Esophagus (tissue), 2 donors: ENCODE results near the gene SORCS2. TPM values are rescaled to one million over a fixed set of nuclear protein-coding genes. Genes with fewer than 3 reads are reported as not detected.

ENCODE experiments used
- H3K27ac ChIP-seq, 2 donors: one replicate each; pipeline ENCODE4 v1.5.1; 2013; ENCODE audit warnings: low read depth in 2 of 2, mild to moderate bottlenecking in 2 of 2, inconsistent platforms in 1 of 2, low read length in 1 of 2, moderate library complexity in 1 of 2
- H3K27me3 ChIP-seq, 2 donors: one replicate each; pipeline ENCODE4 v1.6.1; 2013; ENCODE audit warnings: low read length in 2 of 2, control low read depth in 1 of 2, mild to moderate bottlenecking in 1 of 2; ENCODE audit not compliant: insufficient read depth in 2 of 2, control insufficient read depth in 1 of 2
- H3K36me3 ChIP-seq, 2 donors: one replicate each; pipeline ENCODE4 v1.6.1; 2013; ENCODE audit warnings: low read length in 1 of 2; ENCODE audit not compliant: control insufficient read depth in 2 of 2, insufficient read depth in 2 of 2
- H3K4me1 ChIP-seq, 2 donors: one replicate each; pipeline ENCODE4 v1.6.1; 2013; ENCODE audit warnings: low read length in 1 of 2; ENCODE audit not compliant: control insufficient read depth in 2 of 2, insufficient read depth in 2 of 2
- H3K4me3 ChIP-seq, 2 donors: one replicate each; pipeline ENCODE4 v1.5.1; 2013; ENCODE audit warnings: low read length in 2 of 2, mild to moderate bottlenecking in 2 of 2, low read depth in 1 of 2, moderate library complexity in 1 of 2
- H3K9me3 ChIP-seq, 2 donors: one replicate each; pipeline ENCODE4 v1.6.1; 2013; ENCODE audit warnings: mild to moderate bottlenecking in 2 of 2, low read depth in 1 of 2, low read length in 1 of 2, moderate library complexity in 1 of 2; ENCODE audit not compliant: control insufficient read depth in 2 of 2, insufficient read depth in 1 of 2
- WGBS, 2 donors: extraction: QIAGEN DNeasy Blood & Tissue Kit; methylation state at CpG; one replicate each; pipeline ENCODE4 v1.1.7; 2013; 5-methylcytosine and 5-hydroxymethylcytosine counted together
- polyA plus RNA-seq, 2 donors: library from polyadenylated mRNA; stranded (reverse); fragments of 200-250 nt; gene quantifications; one replicate each; pipeline ENCODE4 v1.2.3, GENCODE V29; 2013
- donor health status: healthy with polysubstance abuse.
- donor health status: Bipolar disorder and iron deficiency.

SORCS2 gene
- polyA plus RNA-seq, 2 donors: 1.1 to 1.2 TPM

DNA sequence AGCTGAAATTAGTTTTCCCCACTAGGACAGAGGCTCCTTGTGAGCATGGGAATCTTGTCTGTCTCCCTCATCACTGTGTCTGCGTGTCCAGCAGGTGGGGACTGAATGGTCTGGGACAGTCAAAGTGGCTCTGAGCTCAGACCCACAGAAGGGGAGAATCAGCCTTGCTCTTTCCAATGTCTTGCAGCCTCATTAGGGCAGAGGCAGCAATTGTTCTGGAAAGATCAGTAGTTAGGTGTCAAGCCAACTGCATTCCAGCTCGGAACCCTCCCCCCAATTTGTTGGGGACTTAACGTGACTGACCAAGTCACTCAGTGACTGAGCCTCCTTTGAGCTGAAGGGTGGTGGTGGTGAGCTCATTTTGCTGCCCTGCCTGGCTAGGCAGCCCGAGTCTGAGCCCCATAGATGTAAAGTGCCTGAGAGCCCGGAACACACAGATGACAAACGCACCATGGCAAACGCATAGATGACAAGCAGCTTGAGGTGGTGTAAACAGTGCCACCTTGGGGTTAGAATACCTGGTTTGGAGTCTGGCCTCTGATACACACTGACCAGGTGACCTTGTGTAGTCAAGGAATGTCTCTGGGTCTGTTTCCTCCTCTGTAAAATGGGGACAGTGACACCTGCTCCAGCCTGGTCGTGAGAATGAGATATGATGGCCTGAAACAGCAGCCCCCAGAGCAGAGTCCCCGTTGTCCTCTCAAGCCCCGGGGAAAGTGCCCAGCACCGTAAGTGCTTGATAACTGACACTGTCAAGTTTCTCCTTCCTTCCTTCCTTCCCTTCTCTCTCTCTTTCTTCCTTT is 2.7 kb upstream of the SORCS2 start:
- Histone ChIP-seq H3K27ac (no peak overlapping the region), H3K4me1 (peaks cover 3 to 7% of the 10 kb centered on the region in 2 donors), H3K4me3 (no peak overlapping the region), H3K27me3 (peaks cover 0 to 8% of the 10 kb centered on the region in 2 donors), H3K36me3 (no peaks in the 10 kb centered on the region), H3K9me3 (peaks cover 0 to 2% of the 10 kb centered on the region in 2 donors)
- 55 to 63% methylated on average over 11 of the region's 11 CpGs for WGBS, 2 donors

DNA sequence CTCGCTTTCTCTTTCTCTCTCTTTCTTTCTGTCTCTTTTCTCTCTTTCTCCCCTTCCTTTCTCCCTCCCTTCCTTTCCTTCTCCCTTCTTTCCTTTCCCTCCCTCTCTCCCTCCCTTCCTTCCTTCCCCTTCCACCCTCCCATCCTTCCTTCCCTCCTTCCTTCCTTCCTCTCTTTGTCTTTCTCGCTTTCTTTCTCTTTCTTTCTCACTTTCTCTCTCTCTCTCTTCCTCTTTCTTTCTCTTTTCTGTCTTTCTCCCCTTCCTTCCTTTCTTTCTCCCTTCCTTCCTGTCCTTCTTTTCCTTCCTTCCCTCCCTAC is 2.1 kb upstream of the SORCS2 start:
- no peak overlapping the region for H3K27ac ChIP-seq
- peaks cover 0 to 8% of the 10 kb centered on the region in 2 donors for H3K27me3 ChIP-seq
- H3K9me3 ChIP-seq: peaks cover 0 to 2% of the 10 kb centered on the region in 2 donors
- no peaks in the 10 kb centered on the region for H3K36me3 ChIP-seq
- H3K4me3 ChIP-seq: no peak overlapping the region
- peaks cover 6 to 13% of the 10 kb centered on the region in 2 donors for H3K4me1 ChIP-seq
- 76 to 81% methylated on average over 2 of the region's 2 CpGs for WGBS, 2 donors

DNA sequence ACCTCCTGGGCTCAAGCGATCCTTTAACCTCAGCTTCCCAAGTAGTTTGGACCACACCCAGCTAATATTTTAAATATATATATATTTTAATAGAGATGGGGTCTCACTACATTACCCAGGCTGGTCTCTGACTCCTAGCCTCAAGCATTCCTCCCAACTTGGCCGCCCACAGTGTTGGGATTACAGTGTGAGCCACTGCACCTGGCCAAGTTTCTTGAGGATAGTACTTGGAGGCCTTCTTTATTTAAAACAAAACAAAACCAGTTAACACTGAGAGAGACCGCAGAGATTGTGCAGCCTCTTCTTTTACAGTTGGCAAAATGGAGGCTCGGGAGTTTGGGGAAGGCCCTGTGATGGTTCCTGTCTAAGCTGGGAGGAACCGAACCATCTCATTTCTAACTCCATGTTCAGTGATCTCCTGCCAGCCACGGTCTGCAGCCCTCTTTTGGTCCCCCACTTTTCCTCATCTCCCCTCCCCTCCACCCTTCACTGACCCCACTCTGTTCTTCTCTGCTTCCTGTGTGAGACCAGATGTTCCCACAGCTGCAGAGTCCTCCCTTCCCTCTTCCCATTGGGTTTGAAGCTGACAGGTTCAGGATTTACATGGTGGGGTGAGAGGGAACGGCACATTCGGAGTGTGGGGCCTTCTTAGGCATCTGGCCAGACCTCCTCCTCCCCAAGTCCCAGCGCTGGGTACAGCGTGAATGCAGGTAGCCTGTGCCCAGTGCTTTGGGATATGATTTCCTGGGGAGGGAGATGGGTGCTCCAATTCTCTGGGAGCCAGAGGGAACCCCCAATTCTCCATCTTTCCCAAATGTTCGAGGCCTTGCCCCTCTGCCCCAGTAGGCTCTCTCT is 1.4 kb upstream of the SORCS2 start:
- WGBS, 2 donors: 83 to 87% methylated on average over 11 of the region's 11 CpGs
- Histone ChIP-seq H3K27me3 (peaks cover 0 to 8% of the 10 kb centered on the region in 2 donors), H3K9me3 (peaks cover 0 to 2% of the 10 kb centered on the region in 2 donors), H3K36me3 (no peaks in the 10 kb centered on the region), H3K27ac (no peak overlapping the region), H3K4me1 (peaks cover 6 to 14% of the 10 kb centered on the region in 2 donors), H3K4me3 (no peak overlapping the region)

DNA sequence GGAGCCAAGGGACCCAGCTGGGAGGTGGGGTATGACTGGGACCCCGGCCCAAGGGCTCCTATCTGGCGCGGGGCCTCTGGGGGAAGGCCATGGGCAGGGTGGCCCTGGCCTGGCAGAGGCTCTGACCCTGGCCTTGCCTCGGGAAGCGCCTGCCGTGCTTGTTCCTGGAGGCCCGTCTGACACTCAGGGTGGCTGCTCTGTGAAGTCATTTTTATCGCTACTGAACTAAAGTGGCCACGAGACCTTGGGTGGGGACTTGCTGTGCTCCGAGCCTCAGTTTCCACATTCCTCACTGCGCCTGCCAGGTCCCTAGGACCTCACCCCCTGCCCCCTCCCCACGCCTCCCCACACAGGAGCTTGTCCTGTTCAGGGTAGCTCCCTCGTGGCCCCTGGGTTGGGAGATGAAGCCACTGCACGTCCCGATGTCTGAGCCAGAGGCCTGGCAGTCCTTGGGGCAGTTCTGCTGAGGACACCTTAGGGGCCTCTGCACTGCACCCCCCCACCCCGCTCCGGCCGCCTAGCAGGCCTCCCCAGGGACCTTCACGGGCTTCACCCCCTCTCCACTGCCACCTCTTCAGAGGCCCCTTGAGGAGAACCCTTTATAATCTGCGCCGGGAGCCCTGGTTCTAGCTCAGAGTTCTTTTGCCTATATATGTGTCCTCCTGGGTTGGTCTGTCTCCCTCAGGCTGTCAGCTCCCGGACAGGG is 639 bp upstream of the SORCS2 start:
- H3K36me3 ChIP-seq: no peaks in the 10 kb centered on the region
- H3K27me3 ChIP-seq: peaks cover 0 to 8% of the 10 kb centered on the region in 2 donors
- H3K9me3 ChIP-seq: peaks cover 0 to 2% of the 10 kb centered on the region in 2 donors
- no peak overlapping the region for H3K27ac ChIP-seq
- peaks cover 6 to 14% of the 10 kb centered on the region in 2 donors for H3K4me1 ChIP-seq
- WGBS, 2 donors: 67% methylated on average over 22 of the region's 22 CpGs
- H3K4me3 ChIP-seq: no peak overlapping the region

DNA sequence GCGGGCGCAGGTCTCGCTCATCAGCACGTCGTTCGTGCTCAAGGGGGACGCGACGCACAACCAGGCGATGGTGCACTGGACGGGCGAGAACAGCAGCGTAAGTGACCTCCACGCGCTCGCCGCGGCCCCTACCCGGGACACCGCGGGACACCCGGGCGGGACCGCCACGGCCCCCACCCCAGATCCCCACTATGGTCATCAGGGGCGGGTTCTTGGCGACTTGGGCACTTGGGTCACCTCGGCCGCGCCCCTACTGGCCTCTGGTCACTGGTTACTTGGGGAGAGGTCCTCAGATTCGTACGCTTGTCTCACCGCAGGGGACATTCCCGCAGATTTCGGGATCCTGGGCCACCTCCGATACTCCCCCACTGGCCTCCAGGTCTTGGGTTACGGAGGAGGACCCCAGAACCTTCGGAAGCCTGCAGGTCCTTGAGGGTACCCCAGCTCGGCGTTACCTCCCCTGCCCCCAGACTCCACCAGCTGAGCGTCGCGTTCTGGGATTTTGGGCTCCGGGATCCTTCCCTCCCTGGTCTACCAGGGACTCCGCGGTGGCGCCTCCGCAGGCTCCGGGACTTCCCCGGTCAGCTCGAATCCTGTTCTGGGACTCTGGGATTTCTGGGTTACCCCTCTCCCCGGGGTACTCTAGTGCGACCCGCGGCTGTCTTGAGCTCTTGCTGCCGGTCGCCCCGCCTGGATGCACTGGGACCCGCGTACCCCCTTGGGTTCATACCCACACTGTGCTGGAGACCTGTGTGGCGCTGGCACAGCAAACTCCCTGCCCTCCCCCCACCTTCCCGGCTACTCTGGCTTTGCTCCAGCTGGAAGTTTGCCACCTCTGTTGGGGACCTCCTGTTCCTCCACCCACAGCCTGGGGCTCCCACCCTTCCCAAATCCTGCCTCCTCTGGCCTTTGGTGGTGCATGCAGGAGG is 956 bp downstream of the SORCS2 start:
- WGBS, 2 donors: 3 to 5% methylated on average over 58 to 62 of the region's 62 CpGs
- Histone ChIP-seq H3K9me3 (peaks cover 0 to 2% of the 10 kb centered on the region in 2 donors), H3K4me3 (peak overlapping the region; percentile 49 to 61), H3K27me3 (peaks cover 0 to 8% of the 10 kb centered on the region in 2 donors), H3K36me3 (no peaks in the 10 kb centered on the region), H3K4me1 (peaks cover 6 to 14% of the 10 kb centered on the region in 2 donors), H3K27ac (no peak overlapping the region)

DNA sequence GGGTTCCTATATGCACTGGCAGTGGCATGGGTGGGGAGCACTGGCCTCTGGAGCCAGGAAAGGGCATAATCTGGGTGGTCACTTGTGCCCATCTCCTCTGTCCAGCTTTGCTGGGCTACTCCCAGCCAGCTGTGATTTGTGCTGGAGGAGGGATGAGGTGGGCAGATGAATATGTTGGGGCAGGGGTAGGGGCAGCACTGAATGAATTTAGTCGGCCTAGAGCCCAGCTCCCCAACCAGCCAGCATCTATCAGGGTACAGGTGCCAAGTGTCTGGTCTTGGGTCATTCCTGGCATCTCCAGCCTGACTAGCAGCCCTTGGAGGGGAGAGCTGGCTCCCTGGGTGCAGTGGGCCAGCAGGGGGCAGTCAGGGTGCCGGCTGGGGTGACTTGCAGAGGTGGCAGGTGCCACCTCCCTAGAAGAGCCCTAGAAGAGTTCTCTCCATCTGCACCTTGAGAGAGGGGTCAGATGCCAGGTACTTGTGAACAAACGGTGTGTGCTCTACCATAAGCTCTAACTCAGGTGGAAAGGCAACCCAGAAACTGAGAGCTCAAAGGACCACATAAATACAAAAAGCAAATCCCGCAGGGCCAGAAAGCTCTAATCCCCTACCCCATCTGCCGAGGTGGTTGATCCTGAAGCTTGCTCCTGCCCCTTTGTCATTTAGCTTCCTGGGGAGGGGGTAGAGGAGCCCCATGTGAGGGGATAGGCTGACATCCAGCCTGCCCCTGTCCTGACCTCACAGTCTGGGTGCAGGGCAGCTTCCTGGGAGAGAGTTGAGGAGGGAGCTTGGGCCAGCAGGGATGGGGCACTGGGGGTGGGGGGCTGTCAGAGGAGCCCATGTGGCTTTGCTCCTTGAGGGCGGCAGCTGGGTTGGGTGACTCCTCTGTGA is 2.2 kb downstream of the SORCS2 start:
- Histone ChIP-seq H3K36me3 (no peaks in the 10 kb centered on the region), H3K27me3 (peaks cover 0 to 8% of the 10 kb centered on the region in 2 donors), H3K27ac (no peak overlapping the region), H3K4me1 (peaks cover 6 to 14% of the 10 kb centered on the region in 2 donors), H3K4me3 (no peak overlapping the region), H3K9me3 (peaks cover 0 to 2% of the 10 kb centered on the region in 2 donors)
- 59 to 64% methylated on average over 6 of the region's 6 CpGs for WGBS, 2 donors

DNA sequence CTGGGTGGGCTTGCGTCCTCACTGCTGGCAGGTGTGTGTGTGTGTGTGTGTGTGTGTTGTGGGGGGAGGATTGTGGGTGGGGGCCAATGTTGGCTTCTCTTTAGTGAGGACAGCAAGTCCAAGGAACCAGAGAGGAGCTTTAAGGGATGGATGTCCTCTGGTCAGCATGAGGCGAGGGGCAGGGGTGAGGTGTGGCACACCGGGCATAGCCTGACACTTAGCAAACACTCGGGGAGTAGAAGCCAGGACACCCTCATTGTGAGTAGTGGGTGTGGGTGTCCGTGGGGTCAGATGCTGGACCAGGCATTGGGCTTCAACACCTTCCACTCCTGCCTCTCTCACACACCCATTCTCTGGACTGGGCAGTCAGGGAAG is 2.8 kb downstream of the SORCS2 start:
- H3K27ac ChIP-seq: no peak overlapping the region
- H3K4me3 ChIP-seq: no peak overlapping the region
- 71 to 79% methylated on average over 5 of the region's 5 CpGs for WGBS, 2 donors
- H3K27me3 ChIP-seq: peaks cover 0 to 8% of the 10 kb centered on the region in 2 donors
- no peaks in the 10 kb centered on the region for H3K36me3 ChIP-seq
- H3K4me1 ChIP-seq: peaks cover 6 to 14% of the 10 kb centered on the region in 2 donors
- peaks cover 0 to 2% of the 10 kb centered on the region in 2 donors for H3K9me3 ChIP-seq

DNA sequence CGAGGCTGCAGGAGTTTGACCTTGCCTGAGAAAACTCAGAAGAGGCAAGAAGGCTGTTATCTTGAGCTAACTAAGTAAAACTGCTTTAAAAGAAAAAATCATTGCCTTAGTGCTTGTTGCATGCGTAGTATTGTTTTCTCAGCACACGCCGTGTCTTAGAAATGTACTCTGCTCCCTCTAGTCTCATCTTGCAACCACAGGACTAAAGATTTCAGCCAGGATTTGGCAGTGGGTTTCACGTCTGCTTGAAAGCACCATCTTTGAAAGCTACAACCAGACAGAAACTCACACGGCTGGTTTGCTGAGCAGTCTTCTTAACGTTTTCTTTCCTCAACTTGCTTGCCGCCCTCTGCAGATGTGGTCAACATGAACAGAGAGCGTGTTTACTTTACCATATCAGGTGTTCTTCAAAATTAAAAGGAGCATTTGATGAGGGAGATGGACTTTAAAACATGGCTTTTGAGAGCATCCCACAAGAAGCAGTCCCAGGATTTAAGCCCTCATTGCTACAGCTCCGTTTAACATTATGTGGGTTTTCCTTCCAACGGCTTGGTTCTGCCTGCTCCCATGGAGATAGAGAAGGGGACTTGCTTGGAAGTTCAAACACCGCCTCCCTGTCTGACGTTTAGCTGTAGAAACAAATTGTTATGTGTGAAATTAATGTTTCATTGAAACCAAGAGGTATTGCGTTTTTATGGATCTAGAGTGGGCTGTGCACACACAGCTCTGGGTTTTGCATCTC is 3.4 kb downstream of the SORCS2 start:
- WGBS, 2 donors: 36 to 42% methylated on average over 14 of the region's 14 CpGs
- H3K36me3 ChIP-seq: no peaks in the 10 kb centered on the region
- H3K27me3 ChIP-seq: peaks cover 0 to 8% of the 10 kb centered on the region in 2 donors
- no peak overlapping the region for H3K4me3 ChIP-seq
- peaks cover 6 to 14% of the 10 kb centered on the region in 2 donors for H3K4me1 ChIP-seq
- H3K27ac ChIP-seq: no peak overlapping the region
- H3K9me3 ChIP-seq: peaks cover 0 to 2% of the 10 kb centered on the region in 2 donors
